ENCODE measurements around the gene HMCN1. TPM values are rescaled to one million over a fixed set of nuclear protein-coding genes. Genes with fewer than 3 reads are reported as not detected.

Gene HMCN1
- total RNA-seq, 1 donor from 2014 or later, result not detected

- Mint-ChIP-seq H3K36me3 (ENCODE audit: low read depth) (no peaks in the 10 kb centered on the region), H3K4me3 (no peak overlapping the region), H3K4me1 (ENCODE audit: low read depth) (no peaks in the 10 kb centered on the region), H3K27ac (no peak overlapping the region), H3K27me3 (ENCODE audit: insufficient read depth) (peaks cover 3% of the 10 kb centered on the region), H3K9me3 (no peaks in the 10 kb centered on the region)
- intact Hi-C loops (cut with micrococcal nuclease), result no loop called here
- DNase-seq (ENCODE audit: low spot score), result no peak
Measured at GRCh38 chr1:185816460-185816859, 82.3 kb downstream of the HMCN1 start.

DNA sequence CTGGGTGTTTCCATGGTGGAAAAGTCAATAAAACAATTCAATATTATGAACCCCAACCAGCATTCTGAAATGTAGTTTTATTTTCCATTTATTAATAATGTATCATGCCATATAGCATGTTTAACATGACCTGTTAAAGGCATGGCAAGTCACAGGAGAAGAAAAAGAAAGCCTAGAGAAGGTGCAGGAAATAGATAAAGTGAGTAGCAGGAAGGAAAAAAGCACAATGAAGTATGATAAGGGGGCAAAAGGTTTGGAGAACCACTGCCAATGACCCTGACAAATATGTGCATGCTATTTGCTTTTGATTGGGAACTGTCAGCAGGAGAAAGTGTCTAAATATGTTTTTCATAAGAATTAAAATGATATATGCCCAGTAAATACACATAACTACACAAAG lies 85.6 kb downstream of the HMCN1 start:
- Mint-ChIP-seq H3K4me3 (no peak overlapping the region), H3K27ac (no peak overlapping the region), H3K27me3 (ENCODE audit: insufficient read depth) (peaks cover 5% of the 10 kb centered on the region), H3K36me3 (ENCODE audit: low read depth) (no peaks in the 10 kb centered on the region), H3K9me3 (no peaks in the 10 kb centered on the region), H3K4me1 (ENCODE audit: low read depth) (no peaks in the 10 kb centered on the region)
- intact Hi-C loops (cut with micrococcal nuclease), result no loop called here
- DNase-seq (ENCODE audit: low spot score), result no peak

DNA sequence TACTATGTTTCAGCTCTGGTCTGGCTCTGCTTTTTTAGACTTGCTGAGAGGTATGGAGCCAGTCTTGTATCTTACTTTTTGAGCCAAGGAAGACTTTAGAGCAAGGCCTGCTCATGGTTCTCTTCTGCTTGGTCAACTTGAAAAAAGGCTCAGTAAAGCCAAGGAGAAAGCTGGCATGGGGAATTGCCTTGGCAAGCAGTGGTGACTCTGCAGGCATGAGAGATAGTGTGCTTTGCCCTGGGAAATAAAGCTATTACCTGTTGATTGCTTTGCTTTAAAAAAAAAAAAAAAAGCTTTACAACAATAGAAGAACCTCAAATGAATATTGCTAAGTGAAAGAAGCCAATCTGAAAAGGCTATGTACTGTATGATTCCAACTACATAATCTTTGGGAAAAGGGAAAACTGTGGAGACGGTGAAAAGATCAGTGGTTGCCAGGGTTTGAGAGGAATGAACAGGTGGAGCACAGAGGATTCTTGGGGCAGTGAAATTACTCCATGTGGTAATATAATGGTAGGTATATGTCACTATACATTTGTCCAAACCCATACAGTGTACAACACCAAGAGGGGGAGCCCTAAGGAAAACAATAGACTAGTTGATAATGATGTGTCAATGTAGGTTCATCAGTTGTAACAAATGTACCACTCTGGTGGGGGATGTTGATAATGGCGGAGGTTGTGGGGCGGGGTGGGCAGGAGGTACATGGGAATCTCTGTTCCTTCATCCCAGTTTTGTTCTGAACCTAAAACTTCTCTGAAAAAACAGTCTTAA lies 87.6 kb downstream of the HMCN1 start:
- DNase-seq (ENCODE audit: low spot score), result no peak
- H3K9me3 Mint-ChIP-seq, result no peaks in the 10 kb centered on the region
- peaks cover 2% of the 10 kb centered on the region for H3K27me3 Mint-ChIP-seq (ENCODE audit: insufficient read depth)
- H3K27ac Mint-ChIP-seq, result no peak overlapping the region
- no peaks in the 10 kb centered on the region for H3K4me1 Mint-ChIP-seq (ENCODE audit: low read depth)
- H3K4me3 Mint-ChIP-seq, result no peak overlapping the region
- intact Hi-C loops (cut with micrococcal nuclease), result no loop called here
- no peaks in the 10 kb centered on the region for H3K36me3 Mint-ChIP-seq (ENCODE audit: low read depth)

DNA sequence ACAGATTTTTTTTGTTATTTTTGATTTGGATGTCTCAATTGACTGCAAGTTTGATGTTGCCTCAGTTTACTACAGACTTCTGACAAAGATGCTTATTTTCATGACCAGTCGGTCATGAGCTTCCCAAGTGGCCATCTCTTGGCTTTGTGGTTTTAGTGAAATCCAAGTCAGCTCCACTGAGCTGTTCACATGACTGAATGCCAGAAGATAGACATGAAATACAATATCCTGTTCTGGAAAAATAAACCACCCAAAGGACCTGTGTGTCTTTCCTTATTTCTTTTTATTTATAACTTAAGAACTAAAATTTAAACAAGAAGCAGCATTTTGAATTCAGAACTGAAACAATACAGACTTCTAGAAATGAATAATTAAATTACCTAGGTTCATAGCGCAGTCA lies 89.3 kb downstream of the HMCN1 start:
- no peak for DNase-seq (ENCODE audit: low spot score)
- Mint-ChIP-seq H3K4me1 (ENCODE audit: low read depth) (no peaks in the 10 kb centered on the region), H3K9me3 (no peaks in the 10 kb centered on the region), H3K27ac (no peak overlapping the region), H3K27me3 (ENCODE audit: insufficient read depth) (peaks cover 2% of the 10 kb centered on the region), H3K4me3 (no peak overlapping the region), H3K36me3 (ENCODE audit: low read depth) (no peaks in the 10 kb centered on the region)
- intact Hi-C loops (cut with micrococcal nuclease), result no loop called here

DNA sequence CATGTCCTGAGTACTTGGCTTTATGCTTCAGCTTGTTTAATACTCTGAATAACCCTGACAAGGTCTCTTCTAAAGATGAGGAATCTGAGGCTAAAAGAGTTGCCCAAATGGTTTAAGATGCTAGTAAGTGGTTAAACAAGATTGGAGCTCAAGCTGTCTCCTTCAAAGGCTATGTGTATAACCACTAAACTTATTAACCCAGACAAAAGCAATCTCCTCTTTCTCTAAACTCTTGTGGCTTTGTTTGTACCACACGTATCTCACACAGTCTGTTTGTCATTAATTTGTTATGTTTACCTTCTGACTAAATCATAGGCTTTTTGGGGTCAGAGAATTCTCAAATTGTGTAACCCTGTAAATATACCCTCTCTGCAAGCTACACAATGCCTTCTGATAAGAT lies 89.9 kb downstream of the HMCN1 start:
- Mint-ChIP-seq H3K36me3 (ENCODE audit: low read depth) (no peaks in the 10 kb centered on the region), H3K9me3 (no peaks in the 10 kb centered on the region), H3K27me3 (ENCODE audit: insufficient read depth) (peaks cover 2% of the 10 kb centered on the region), H3K4me3 (no peak overlapping the region), H3K4me1 (ENCODE audit: low read depth) (no peaks in the 10 kb centered on the region), H3K27ac (no peak overlapping the region)
- DNase-seq (ENCODE audit: low spot score), result no peak
- intact Hi-C loops (cut with micrococcal nuclease), result no loop called here

DNA sequence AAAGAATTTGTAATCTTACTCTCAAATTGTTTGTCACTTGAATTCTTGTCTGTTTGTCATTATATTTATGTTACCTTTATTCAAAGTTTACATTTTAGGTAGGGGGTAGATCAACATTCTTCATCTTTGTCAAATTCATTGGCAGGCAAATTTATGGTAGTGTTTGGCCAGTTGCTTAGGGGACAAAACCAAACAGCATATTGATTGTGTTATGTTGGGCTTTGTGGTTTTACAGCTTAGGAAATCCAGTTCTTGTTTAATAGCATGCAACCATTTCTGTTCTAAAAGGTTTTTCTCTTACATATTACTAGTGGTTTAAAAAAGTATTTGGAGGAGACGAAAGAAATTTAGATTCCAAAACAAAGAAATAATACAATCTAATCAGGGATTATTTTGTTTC lies 91.4 kb downstream of the HMCN1 start:
- Mint-ChIP-seq H3K27me3 (ENCODE audit: insufficient read depth) (peaks cover 9% of the 10 kb centered on the region), H3K4me1 (ENCODE audit: low read depth) (no peaks in the 10 kb centered on the region), H3K27ac (no peak overlapping the region), H3K36me3 (ENCODE audit: low read depth) (no peaks in the 10 kb centered on the region), H3K9me3 (no peaks in the 10 kb centered on the region), H3K4me3 (no peak overlapping the region)
- no peak for DNase-seq (ENCODE audit: low spot score)
- intact Hi-C loops (cut with micrococcal nuclease), result no loop called here

DNA sequence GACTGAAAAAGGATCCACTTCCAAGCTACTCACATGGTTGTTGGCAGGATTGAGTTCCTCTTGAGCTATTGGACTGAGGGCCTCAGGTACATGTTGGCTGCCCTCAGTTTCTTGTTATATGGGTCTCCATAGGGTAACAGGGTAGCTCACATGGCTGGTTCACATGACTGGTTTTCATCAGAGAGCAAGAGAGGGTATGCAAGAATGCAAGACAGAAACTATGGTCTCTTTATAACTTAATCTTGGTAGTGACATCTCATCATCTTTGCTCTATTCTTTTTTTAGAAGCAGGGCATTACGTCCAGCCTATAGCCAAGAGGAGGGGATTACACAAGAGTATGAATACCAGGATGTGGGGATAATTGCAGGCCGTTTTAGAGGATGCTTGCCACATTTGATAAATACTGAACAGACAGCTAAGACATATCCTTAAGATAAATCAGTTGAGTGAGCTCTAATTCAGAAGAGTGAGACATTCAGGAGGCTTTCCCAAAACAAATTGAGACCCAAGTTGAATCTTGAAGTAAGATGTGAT lies 100.2 kb downstream of the HMCN1 start:
- H3K4me1 Mint-ChIP-seq (ENCODE audit: low read depth), result no peaks in the 10 kb centered on the region
- no peaks in the 10 kb centered on the region for H3K36me3 Mint-ChIP-seq (ENCODE audit: low read depth)
- no peak overlapping the region for H3K27ac Mint-ChIP-seq
- peaks cover 4% of the 10 kb centered on the region for H3K27me3 Mint-ChIP-seq (ENCODE audit: insufficient read depth)
- intact Hi-C loops (cut with micrococcal nuclease), result no loop called here
- no peak overlapping the region for H3K4me3 Mint-ChIP-seq
- DNase-seq (ENCODE audit: low spot score), result no peak
- no peaks in the 10 kb centered on the region for H3K9me3 Mint-ChIP-seq

DNA sequence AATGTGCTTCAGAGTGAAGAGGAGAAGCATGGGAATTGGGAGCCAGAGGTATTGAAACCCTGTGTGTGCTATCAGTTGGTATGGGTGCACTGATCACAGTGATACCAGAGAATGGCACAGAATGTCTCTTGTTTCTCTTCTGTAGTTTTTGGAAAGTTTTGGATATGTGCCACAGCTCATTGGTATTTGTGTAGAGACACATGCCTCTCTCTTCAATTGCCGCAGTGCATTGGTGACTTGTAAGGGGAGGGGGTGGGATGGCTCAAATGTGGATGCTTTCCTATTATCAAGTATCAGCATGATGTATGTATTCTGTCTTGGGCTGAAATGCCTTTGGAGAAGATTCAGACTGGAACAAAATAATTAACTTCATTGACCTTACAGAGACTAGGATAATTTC lies 101.0 kb downstream of the HMCN1 start:
- no peak for DNase-seq (ENCODE audit: low spot score)
- Mint-ChIP-seq H3K36me3 (ENCODE audit: low read depth) (no peaks in the 10 kb centered on the region), H3K27ac (no peak overlapping the region), H3K4me1 (ENCODE audit: low read depth) (no peaks in the 10 kb centered on the region), H3K9me3 (no peaks in the 10 kb centered on the region), H3K27me3 (ENCODE audit: insufficient read depth) (no peaks in the 10 kb centered on the region), H3K4me3 (no peak overlapping the region)
- intact Hi-C loops (cut with micrococcal nuclease), result no loop called here

GRCh38 chr1:185837711-185838110 lies 103.5 kb downstream of the HMCN1 start:
- H3K36me3 Mint-ChIP-seq (ENCODE audit: low read depth), result no peaks in the 10 kb centered on the region
- H3K9me3 Mint-ChIP-seq, result no peaks in the 10 kb centered on the region
- no peaks in the 10 kb centered on the region for H3K4me1 Mint-ChIP-seq (ENCODE audit: low read depth)
- no peak overlapping the region for H3K4me3 Mint-ChIP-seq
- intact Hi-C loops (cut with micrococcal nuclease), result no loop called here
- DNase-seq (ENCODE audit: low spot score), result no peak
- no peak overlapping the region for H3K27ac Mint-ChIP-seq
- no peaks in the 10 kb centered on the region for H3K27me3 Mint-ChIP-seq (ENCODE audit: insufficient read depth)

- intact Hi-C loops (cut with micrococcal nuclease), result no loop called here
- H3K4me1 Mint-ChIP-seq (ENCODE audit: low read depth), result no peaks in the 10 kb centered on the region
- H3K36me3 Mint-ChIP-seq (ENCODE audit: low read depth), result no peaks in the 10 kb centered on the region
- no peak overlapping the region for H3K27ac Mint-ChIP-seq
- no peaks in the 10 kb centered on the region for H3K27me3 Mint-ChIP-seq (ENCODE audit: insufficient read depth)
- no peak overlapping the region for H3K4me3 Mint-ChIP-seq
- DNase-seq (ENCODE audit: low spot score), result no peak
- no peaks in the 10 kb centered on the region for H3K9me3 Mint-ChIP-seq
Measured at GRCh38 chr1:185838111-185838510, 103.9 kb downstream of the HMCN1 start.

DNA sequence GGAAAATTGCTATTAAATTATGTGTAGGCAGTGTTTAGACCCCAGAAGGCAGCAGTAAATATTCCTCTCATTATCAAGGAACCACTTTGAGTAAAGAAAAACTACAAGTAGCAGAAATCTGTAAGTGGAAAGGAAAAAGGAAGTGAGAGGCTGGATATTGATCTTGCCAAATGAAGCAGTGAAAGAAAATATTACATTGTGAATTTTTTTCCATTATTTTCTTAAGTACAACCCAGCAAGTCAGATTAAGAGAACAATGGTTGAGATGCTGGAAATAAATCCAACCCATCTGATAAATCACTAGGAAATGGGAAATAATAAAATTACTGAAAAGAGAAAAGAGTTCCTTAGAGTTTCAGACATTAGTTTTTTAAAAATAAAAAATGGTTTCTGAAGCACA lies 106.7 kb downstream of the HMCN1 start:
- no peak for DNase-seq (ENCODE audit: low spot score)
- H3K27ac Mint-ChIP-seq, result no peak overlapping the region
- H3K36me3 Mint-ChIP-seq (ENCODE audit: low read depth), result no peaks in the 10 kb centered on the region
- no peaks in the 10 kb centered on the region for H3K9me3 Mint-ChIP-seq
- H3K27me3 Mint-ChIP-seq (ENCODE audit: insufficient read depth), result no peaks in the 10 kb centered on the region
- intact Hi-C loops (cut with micrococcal nuclease), result no loop called here
- no peak overlapping the region for H3K4me3 Mint-ChIP-seq
- H3K4me1 Mint-ChIP-seq (ENCODE audit: low read depth), result no peaks in the 10 kb centered on the region

GRCh38 chr1:185843297-185843869 lies 109.2 kb downstream of the HMCN1 start:
- DNase-seq (ENCODE audit: low spot score), result no peak
- no peaks in the 10 kb centered on the region for H3K4me1 Mint-ChIP-seq (ENCODE audit: low read depth)
- no peaks in the 10 kb centered on the region for H3K9me3 Mint-ChIP-seq
- H3K36me3 Mint-ChIP-seq (ENCODE audit: low read depth), result no peaks in the 10 kb centered on the region
- H3K27me3 Mint-ChIP-seq (ENCODE audit: insufficient read depth), result no peaks in the 10 kb centered on the region
- H3K27ac Mint-ChIP-seq, result no peak overlapping the region
- intact Hi-C loops (cut with micrococcal nuclease), result no loop called here
- H3K4me3 Mint-ChIP-seq, result no peak overlapping the region

DNA sequence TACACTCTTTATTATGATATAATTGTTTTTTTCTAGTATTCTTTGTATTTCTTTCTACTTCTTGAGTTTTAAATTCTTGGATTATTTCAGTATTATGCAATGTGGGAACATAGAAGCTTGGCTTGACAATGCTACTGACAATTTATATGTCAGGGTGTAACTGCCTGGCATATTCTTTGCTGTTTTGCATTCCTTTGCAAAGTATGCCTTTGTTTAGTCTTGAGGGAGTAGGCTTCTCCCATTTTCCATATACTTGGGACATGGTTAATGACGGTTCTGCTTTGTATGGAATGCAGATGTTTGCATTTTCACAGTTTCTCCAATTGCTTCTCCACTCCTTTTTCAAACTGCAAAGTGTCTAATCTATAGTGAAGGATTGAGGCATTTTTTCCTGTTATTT lies 109.8 kb downstream of the HMCN1 start:
- Mint-ChIP-seq H3K36me3 (ENCODE audit: low read depth) (no peaks in the 10 kb centered on the region), H3K27me3 (ENCODE audit: insufficient read depth) (no peaks in the 10 kb centered on the region), H3K27ac (no peak overlapping the region), H3K4me1 (ENCODE audit: low read depth) (no peaks in the 10 kb centered on the region), H3K4me3 (no peak overlapping the region), H3K9me3 (no peaks in the 10 kb centered on the region)
- no peak for DNase-seq (ENCODE audit: low spot score)
- intact Hi-C loops (cut with micrococcal nuclease), result no loop called here
